ENCODE results near the gene COL4A1.

COL4A1 gene

GRCh38 chr13:110107568-110108347 lies 199.2 kb downstream of the COL4A1 start:
- FAIRE-seq, result no peak
- no peak for DNase-seq (ENCODE audit: insufficient read length, low spot score)

GRCh38 chr13:110106726-110107125 lies 200.2 kb downstream of the COL4A1 start:
- no peak for DNase-seq (ENCODE audit: insufficient read length, low spot score)
- no peak for FAIRE-seq

- FAIRE-seq, result no peak
- no peak for DNase-seq (ENCODE audit: insufficient read length, low spot score)
Measured at GRCh38 chr13:110105136-110105535, 201.8 kb downstream of the COL4A1 start.

DNA sequence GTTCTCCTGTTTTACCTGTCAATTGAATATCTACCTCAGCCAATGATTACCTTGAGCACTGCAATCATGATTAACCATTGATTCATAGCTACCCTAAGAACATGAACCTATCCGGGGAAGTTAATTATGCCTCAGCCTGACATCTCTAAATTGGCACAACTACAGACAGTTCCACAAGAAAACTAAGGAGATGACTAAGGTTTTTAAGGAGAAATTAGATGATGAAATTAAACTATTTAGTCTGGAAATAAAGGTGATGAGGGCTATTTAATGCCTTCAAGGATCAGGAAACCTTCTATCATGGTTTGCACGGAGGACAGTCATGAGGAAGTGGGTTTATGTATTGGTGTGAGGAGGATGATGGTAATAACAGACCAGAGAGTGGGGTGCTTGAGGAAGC lies 203.4 kb downstream of the COL4A1 start:
- DNase-seq (ENCODE audit: insufficient read length, low spot score) (no peak), FAIRE-seq (no peak)

DNA sequence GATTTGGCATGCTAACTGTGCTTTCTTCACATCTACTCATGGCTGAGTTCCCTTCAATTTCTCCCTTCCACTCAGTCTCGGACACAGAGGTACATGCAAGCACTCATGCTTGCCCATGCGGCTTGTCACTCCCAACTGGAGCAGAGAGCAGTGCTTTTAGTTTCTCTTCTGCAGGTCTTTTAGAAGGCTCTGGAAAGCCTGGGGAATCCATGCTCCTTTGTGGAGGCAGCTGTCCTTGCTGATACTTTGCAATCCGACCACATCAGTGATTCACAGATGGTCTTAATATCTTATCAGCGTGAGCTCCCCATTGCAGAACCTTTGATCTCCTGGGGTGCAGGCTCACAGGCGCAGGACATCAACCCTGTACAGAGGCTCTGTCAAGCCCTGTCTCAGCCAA lies 203.9 kb downstream of the COL4A1 start:
- DNase-seq (ENCODE audit: insufficient read length, low spot score) (no peak), FAIRE-seq (no peak)

- DNase-seq (ENCODE audit: insufficient read length, low spot score) (no peak), FAIRE-seq (no peak)
Measured at GRCh38 chr13:110102053-110102452, 204.9 kb downstream of the COL4A1 start.

- no peak for DNase-seq (ENCODE audit: insufficient read length, low spot score)
- FAIRE-seq, result no peak
Measured at GRCh38 chr13:110099922-110100321, 207.0 kb downstream of the COL4A1 start.

Measured in GM19239 (cell line).